Activated T-cell treated with anti-CD3 and anti-CD28 coated beads, Interleukin-2, amount 50 U/mL, for 4 hours (primary cell): ENCODE data around the gene BAG5. TPM values are rescaled to one million over a fixed set of nuclear protein-coding genes. Genes with fewer than 3 reads are reported as not detected.

Source experiments
- ATAC-seq, 2 donors: fragments of 200-7000 bp; cut with Tn5 transposase; one replicate each; pipeline ENCODE4 v1.10.0; 2021
- DNase-seq: peaks from one replicate; pipeline ENCODE4 v3.0.0-alpha.2; 2020
- H3K27me3 Mint-ChIP-seq: one replicate; pipeline ENCODE4 v1.8.0; 2021; ENCODE audit warnings: low read depth, mixed read lengths
- H3K36me3 Mint-ChIP-seq: one replicate; pipeline ENCODE4 v1.8.0; 2022; ENCODE audit warnings: mixed read lengths; ENCODE audit not compliant: insufficient read depth
- H3K4me1 Mint-ChIP-seq: one replicate; pipeline ENCODE4 v1.8.0; 2021; ENCODE audit warnings: low read depth, mixed read lengths
- H3K4me3 Mint-ChIP-seq: one replicate; pipeline ENCODE4 v1.8.0; 2021; ENCODE audit warnings: mild to moderate bottlenecking, moderate library complexity, mixed read lengths
- H3K9me3 Mint-ChIP-seq: one replicate; pipeline ENCODE4 v1.8.0; 2021; ENCODE audit warnings: mixed read lengths
- total RNA-seq, 3 donors: library from RNA; stranded (reverse); gene quantifications; one replicate each; pipeline ENCODE4 v1.2.1, GENCODE V29; 2021

BAG5 gene
- total RNA-seq, 3 donors from 2014 or later, result 31.4 to 35.6 (median 32.2) TPM

DNA sequence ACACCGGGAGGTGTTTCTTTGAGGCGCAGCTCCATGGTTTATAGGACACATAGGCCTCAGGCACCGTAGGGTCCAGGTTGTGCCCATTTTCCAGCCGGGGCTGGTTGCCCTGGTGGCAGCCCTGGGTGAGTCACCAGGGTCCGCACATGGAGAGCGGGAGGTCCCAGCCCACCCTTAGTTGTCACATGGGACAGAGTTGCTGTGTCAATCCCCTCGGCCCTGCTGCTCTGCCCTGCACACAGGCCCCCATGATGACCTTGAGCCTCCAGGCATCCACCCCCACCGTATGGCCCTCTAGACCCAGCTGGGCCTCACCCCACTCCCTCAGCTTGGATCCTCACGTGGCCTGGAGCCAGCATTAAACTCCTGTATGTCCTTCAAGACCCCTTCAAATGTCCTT is 25.8 kb downstream of the BAG5 start:
- H3K4me3 Mint-ChIP-seq, result no peak overlapping the region
- DNase-seq (no peak), ATAC-seq (no peak)
- H3K4me1 Mint-ChIP-seq, result no peaks in the 10 kb centered on the region
- H3K9me3 Mint-ChIP-seq, result no peaks in the 10 kb centered on the region
- no peaks in the 10 kb centered on the region for H3K36me3 Mint-ChIP-seq
- H3K27me3 Mint-ChIP-seq, result no peaks in the 10 kb centered on the region

DNA sequence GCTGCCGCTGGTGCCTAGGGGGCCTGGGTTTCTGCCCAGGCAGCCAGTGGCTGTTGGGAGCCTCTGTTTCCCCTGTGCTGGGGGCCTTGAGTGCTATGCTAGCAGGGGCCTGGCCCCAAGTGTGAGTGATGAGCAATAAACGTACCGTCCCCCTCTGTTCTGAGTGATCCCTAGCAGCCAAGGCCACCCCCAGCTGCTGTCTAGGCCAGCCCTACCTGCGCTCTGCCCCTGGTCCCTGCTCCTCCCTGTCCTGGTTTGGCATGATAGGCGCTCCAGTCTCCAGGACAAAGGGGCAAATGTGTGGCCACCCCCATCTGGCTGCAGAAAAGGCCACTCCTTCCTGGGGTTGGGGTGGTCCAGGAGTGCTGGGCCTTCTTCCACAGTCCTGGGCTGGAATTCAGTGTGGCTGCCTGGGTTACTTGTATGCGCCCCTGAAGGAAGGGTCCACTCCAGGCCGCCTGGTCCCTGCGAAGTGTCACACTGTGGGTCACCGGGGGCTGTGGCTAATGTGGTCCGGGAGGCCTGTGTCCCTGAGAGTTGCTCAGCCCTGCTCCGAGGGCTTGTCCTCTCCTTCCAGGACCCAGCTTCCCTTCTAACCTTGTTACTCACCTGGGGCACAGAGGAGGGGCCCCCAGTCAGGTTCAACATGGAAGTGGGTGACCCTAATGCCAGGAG is 26.4 kb downstream of the BAG5 start:
- H3K9me3 Mint-ChIP-seq, result no peaks in the 10 kb centered on the region
- H3K4me1 Mint-ChIP-seq, result peaks cover 7% of the 10 kb centered on the region
- no peak overlapping the region for H3K4me3 Mint-ChIP-seq
- H3K27me3 Mint-ChIP-seq, result no peaks in the 10 kb centered on the region
- H3K36me3 Mint-ChIP-seq, result no peaks in the 10 kb centered on the region
- ATAC-seq, result no peak
- no peak for DNase-seq

DNA sequence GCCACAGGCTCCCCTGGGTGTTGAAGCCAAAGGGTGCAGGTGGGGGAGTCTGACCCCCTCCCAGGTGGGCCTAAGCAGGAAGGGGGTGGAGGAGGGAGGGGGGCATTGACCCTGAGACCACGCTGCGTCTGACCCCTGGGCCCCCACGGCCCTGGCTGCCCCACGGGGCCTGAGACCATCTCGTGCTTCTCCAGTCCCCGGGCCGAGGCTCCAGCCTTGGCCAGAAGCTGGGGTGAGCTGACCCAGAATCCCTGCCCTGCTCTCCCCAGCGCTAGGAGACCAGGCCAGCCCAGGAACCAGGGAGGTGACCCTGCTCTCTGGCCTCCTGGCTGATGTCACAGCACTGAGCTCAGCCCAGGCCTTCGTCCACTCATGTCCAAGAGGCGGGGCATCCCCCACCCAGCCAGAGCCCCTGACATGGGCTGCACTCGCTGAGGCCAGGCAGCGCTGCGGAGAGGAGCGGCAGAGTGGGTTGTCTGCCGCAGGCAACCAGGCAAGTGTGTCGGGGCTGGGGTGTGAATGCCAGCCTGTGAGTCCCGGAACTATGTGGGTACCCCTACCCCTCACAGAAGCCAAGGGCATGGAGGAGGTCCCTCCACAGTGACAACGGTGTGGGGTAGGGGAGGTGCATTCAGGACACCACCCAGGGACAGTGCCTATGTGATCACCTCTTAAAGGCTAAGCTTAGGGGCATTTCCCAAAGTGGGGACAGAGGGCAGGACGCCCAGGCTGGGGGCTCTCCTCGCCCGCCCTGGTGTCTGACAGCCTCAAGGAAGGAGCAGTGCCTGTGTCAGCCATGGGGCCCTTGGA is 27.2 kb downstream of the BAG5 start:
- Mint-ChIP-seq H3K36me3 (peaks cover 2% of the 10 kb centered on the region), H3K9me3 (no peaks in the 10 kb centered on the region), H3K4me1 (peaks cover 14% of the 10 kb centered on the region), H3K4me3 (no peak overlapping the region), H3K27me3 (no peaks in the 10 kb centered on the region)
- no peak for DNase-seq
- ATAC-seq, result no peak

DNA sequence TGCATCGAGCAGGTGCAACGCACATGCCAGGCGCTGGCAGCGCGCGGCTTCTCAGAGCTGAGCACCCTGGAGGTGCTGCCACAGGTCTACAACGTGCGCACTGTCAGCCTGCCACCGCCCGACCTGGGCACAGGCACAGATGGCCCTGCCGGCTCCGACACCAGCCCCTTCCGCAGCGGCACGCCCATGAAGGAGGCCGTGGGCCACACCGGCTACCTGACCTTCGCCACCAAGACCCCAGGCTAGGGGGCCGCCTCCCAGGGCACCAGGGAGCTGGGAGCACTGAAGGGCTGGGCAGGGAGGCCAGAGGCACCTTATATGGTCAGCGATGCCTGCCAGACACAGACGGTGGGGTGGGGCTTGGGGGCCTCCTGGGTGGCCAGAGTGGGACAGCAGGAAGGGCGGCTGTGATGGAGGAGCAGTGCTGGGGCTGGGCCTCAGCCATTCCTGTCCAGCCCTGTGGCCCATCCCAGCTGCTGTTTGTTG is 27.8 kb downstream of the BAG5 start:
- Mint-ChIP-seq H3K4me1 (peaks cover 21% of the 10 kb centered on the region), H3K4me3 (no peak overlapping the region), H3K9me3 (no peaks in the 10 kb centered on the region), H3K27me3 (no peaks in the 10 kb centered on the region), H3K36me3 (peaks cover 4% of the 10 kb centered on the region)
- no peak for ATAC-seq
- DNase-seq, result no peak

DNA sequence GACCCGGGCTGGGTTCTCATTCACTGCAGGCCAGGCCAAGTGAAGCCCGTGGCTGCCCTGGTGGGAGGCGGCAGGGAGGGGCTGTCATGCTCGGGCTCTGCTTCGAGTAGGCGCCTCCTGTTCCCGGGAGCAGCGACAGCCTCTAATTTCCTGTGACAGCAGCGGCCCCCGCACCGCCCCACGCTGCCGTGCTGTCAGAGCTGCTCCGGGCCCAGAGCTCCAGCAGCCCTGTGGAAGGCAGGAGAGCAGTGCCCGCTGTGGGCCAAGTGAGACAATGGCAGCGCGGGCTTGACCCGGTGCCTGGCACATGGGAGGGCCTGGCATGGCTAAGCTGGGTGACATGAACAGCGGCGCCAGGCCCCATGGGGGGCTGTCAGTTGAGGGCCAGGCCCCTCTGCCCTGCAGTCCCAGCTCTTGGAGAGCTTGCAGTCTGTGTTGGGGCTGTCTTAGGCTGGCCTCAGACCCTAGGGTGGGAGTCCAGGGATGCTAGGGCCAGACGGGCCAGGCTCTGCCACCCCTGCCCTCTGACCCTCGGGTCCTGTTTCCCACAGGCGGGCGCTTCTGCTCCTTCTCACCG is 28.4 kb downstream of the BAG5 start:
- no peaks in the 10 kb centered on the region for H3K9me3 Mint-ChIP-seq

DNA sequence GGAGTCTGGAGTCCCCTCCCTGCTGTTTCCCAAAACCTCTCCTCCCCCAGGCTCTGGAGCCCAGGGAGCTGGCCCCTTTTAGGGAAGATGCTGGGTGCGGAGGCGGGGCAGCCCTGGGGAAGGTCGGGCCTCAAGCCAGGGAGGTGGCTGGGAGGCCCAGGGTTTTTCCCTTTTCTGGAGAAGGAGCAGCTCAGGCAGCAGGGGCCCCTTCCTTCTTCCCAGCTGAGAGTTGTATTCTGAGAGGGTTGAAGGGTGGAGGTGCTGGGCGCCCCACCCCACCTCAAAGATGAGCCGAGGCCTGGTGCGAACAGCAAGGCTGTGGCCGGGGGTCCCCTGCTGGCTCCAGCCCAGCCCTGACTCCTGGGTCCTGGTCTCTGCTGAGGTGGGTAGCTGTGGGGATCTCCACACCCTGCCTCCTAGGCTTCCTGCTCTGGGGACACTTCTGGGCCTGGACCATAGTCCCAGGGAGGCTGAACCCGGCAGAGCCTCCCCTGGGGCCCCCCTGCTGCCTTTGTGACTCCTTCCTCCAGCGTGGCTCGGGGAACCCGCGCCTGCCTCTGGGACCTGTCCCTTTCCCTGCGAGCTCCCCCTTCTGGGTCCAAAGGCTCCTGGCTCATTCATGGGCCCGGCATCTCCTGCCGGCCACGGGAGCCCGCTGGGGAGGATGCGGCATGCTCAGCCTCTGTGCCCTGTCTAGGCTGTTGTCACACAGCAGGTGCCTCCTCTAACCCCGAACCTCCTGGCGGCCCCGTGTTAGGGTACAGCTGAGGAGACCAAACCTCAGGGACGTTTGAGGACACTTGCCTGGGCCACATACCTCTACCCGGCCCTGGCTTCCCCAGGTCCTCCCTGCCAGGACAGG is 29.1 kb downstream of the BAG5 start:
- no peaks in the 10 kb centered on the region for H3K9me3 Mint-ChIP-seq
- no peak for ATAC-seq
- peaks cover 26% of the 10 kb centered on the region for H3K4me1 Mint-ChIP-seq

More for the DNA sequence above, 28.4 kb downstream of the BAG5 start:
- H3K4me1 Mint-ChIP-seq, result peaks cover 23% of the 10 kb centered on the region
- peaks cover 4% of the 10 kb centered on the region for H3K36me3 Mint-ChIP-seq
- H3K4me3 Mint-ChIP-seq, result no peak overlapping the region
- DNase-seq, result no peak
- no peaks in the 10 kb centered on the region for H3K27me3 Mint-ChIP-seq
- no peak for ATAC-seq

DNA sequence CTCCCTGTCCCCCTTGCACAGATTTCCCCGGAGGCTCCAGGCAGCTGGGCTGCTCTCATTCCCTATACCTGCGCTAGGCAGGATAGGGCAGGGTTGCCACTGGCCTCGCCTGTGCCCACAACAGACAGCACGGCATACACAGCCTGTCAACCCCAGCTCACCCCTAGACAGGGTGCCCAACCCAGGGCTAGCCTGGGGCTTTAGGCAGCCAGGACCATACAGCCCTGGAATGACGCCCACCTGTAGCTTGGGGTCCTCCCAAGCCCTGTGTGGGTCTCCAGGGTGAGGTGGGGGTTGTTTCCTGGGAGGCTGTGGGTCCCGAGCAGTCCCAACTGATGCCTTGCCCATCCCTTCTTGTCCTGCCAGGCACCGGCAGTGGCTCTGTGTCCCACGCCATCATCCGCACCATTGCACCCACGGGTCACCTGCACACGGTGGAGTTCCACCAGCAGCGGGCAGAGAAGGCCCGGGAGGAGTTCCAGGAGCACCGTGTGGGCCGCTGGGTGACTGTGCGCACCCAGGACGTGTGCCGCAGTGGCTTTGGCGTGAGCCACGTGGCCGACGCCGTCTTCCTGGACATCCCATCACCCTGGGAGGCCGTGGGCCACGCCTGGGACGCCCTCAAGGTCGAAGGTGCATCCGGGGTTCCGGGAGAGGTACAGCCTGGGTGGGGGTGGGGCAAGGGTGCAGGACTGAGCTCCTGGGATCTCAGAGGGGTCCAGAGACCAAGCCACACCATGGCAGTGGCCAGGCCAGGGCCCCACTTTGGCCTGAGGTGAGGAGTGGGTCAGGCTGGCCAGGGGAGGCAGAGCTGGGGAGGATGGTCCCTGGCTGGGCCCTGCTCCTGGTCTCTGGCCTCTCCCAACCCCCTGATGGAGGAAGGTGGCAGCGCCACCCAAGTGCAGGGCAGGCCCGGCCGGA is 30.0 kb downstream of the BAG5 start:
- Mint-ChIP-seq H3K27me3 (no peaks in the 10 kb centered on the region), H3K36me3 (peaks cover 4% of the 10 kb centered on the region), H3K9me3 (no peaks in the 10 kb centered on the region), H3K4me3 (peak overlapping the region; percentile 31), H3K4me1 (peaks cover 32% of the 10 kb centered on the region)
- DNase-seq (no peak), ATAC-seq (no peak)

More for the DNA sequence above, 29.1 kb downstream of the BAG5 start:
- Mint-ChIP-seq H3K4me3 (no peak overlapping the region), H3K36me3 (peaks cover 4% of the 10 kb centered on the region), H3K27me3 (no peaks in the 10 kb centered on the region)
- DNase-seq, result no peak

DNA sequence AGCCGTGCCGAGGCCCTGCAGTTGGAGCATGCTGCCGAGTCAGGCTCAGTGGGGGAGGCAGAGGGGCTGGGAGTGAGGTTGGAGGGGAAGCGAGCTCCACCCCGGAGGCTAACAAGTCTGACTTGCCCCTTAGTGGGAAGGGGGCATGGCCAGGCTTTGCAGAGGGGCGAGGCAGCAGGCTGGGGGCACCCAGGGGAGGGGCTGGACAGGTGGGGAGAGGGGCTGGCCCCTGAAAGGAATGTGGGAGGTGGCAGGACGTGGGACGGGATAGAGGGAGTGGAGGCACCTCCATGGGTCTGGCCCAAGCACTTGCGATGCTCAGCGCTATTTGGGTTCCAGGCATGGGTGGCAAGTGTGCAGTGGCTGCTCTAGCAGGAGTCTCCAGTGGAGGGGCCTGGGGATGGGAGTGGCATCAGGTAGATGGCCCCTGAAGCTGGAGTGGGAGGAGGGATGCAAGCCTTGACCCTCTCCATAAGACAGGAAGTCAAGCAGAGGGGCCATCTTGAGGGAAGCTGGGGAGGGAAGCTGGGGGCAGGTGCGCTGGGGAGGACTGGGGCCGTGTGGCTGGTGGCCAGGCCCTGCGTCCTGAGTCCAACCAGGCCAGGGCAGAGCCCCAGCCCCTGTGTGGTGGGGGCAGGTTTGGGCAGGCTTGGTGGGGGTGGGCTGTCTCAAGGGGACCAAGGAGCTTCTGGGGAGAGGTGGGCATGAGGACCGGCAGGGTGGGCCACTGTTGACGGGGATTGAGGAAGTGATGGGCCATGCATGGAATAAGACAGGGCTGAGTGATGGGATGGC is 30.8 kb downstream of the BAG5 start:
- Mint-ChIP-seq H3K4me3 (peak overlapping the region; percentile 54), H3K4me1 (peaks cover 38% of the 10 kb centered on the region), H3K36me3 (peaks cover 4% of the 10 kb centered on the region), H3K27me3 (no peaks in the 10 kb centered on the region), H3K9me3 (no peaks in the 10 kb centered on the region)
- DNase-seq (no peak), ATAC-seq (no peak)

DNA sequence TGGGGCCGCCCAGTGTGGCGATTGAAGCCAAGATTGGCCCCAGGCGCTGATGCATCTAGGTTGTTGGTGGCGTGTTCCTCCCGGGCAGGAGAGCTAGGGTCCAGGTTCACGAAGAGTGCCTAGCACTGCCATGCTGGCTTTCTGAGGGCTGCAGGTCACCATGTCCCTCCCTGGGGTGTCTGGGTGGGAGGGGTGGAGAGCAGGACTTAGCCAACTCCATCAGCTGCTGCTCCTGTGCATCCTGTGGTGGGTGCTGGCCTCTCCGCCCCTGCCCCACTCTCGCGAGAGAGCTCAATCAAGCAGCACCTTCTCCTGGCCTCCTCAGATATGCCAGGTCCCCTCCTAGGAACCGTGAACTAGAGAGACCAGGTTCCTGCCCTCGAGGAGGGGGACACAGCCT is 31.6 kb downstream of the BAG5 start:
- ATAC-seq (no peak), DNase-seq (no peak)
- Mint-ChIP-seq H3K36me3 (peaks cover 4% of the 10 kb centered on the region), H3K4me3 (peak overlapping the region; percentile 9), H3K4me1 (peaks cover 38% of the 10 kb centered on the region), H3K27me3 (no peaks in the 10 kb centered on the region), H3K9me3 (no peaks in the 10 kb centered on the region)

DNA sequence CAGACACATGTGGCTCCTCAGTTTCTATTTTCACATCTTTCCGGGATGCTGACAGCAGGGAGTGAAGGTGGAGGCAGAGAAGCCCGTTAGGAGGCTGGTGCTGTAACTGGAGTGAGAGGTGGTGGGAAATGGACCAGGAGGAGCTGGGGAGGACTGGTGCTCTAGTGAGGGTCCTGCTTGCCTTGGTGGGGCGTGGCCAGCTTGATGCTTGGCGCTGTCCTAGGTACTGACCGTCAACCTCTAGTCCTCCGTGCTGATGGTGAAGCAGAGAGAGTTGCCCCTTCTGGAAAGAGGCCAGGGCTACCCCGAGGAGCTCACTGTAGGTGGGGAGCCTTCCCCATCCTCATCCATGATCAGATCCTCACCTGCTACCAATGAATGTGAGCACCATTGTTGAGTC is 32.1 kb downstream of the BAG5 start:
- peak overlapping the region; percentile 94 for H3K4me3 Mint-ChIP-seq
- ATAC-seq (no peak), DNase-seq (no peak)
- H3K27me3 Mint-ChIP-seq, result no peaks in the 10 kb centered on the region
- peaks cover 38% of the 10 kb centered on the region for H3K4me1 Mint-ChIP-seq
- H3K9me3 Mint-ChIP-seq, result no peaks in the 10 kb centered on the region
- H3K36me3 Mint-ChIP-seq, result peaks cover 4% of the 10 kb centered on the region

DNA sequence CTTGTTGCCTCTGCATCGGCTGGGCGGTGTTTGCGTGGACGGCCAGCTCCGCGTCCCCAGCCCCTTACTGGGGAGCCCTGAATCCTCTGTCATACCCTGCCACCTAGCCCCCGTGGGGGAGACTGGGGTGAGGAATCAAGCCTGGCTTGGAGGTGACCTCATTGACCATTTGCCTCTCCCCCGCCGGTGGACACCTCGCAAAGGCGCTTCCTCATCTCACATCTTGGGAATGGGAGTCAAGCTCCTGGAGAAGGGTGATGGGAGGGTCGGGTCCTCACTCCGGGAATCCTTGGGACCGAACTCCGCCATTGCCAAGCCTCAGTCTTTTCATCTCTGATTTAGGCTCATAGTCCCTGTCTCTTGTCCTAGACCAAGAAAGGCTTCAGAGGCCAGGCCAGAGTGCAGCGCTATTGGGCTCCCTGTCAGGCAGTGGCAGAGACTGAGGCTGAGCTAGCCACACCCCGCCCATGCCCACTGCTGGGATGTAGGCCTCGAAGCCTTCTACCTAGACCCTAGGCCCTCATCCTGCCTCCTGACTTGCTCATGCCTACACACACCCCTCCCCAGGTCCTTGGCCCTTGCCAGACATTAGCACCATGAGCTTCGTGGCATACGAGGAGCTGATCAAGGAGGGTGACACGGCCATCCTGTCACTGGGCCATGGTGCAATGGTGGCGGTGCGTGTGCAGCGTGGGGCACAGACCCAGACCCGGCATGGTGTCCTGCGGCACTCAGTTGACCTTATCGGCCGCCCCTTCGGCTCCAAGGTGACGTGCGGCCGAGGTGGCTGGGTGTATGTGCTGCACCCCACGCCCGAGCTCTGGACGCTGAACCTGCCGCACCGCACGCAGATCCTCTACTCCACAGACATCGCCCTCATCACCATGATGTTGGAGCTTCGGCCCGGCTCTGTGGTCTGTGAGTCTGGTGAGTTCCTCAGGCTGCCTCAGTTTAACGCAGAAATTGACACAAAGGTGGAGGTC is 32.8 kb downstream of the BAG5 start:
- peak overlapping the region; percentile 94 for H3K4me3 Mint-ChIP-seq
- H3K27me3 Mint-ChIP-seq, result no peaks in the 10 kb centered on the region
- ATAC-seq (no peak), DNase-seq (no peak)
- H3K36me3 Mint-ChIP-seq, result peaks cover 4% of the 10 kb centered on the region
- no peaks in the 10 kb centered on the region for H3K9me3 Mint-ChIP-seq
- peaks cover 38% of the 10 kb centered on the region for H3K4me1 Mint-ChIP-seq
